Measurements from ENCODE around the gene CELF3. TPM values are rescaled to one million over a fixed set of nuclear protein-coding genes. Genes with fewer than 3 reads are reported as not detected.

The CELF3 gene
- total RNA-seq, 1 experiment from 2014 or later, result 0.07 TPM

GRCh38 chr1:151692226-151692625 is 24.4 kb downstream of the CELF3 start:
- ATAC-seq, result no peak
- TF ChIP-seq EZH2 (IDR thresholded peaks at IDR 0.05; ENCODE audit: low read length, unreplicated experiment) (no peak), EZH2phosphoT487 (IDR thresholded peaks at IDR 0.05; ENCODE audit: borderline replicate concordance, low read length) (no peak)
- TF ChIP-seq, protein P1, sequence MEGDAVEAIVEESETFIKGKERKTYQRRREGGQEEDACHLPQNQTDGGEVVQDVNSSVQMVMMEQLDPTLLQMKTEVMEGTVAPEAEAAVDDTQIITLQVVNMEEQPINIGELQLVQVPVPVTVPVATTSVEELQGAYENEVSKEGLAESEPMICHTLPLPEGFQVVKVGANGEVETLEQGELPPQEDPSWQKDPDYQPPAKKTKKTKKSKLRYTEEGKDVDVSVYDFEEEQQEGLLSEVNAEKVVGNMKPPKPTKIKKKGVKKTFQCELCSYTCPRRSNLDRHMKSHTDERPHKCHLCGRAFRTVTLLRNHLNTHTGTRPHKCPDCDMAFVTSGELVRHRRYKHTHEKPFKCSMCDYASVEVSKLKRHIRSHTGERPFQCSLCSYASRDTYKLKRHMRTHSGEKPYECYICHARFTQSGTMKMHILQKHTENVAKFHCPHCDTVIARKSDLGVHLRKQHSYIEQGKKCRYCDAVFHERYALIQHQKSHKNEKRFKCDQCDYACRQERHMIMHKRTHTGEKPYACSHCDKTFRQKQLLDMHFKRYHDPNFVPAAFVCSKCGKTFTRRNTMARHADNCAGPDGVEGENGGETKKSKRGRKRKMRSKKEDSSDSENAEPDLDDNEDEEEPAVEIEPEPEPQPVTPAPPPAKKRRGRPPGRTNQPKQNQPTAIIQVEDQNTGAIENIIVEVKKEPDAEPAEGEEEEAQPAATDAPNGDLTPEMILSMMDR (conservative IDR thresholded peaks at IDR 0.05; ENCODE audit: low read depth, low read length), result no peak
- H3K27me3 ChIP-seq (ENCODE audit: low read length), result no peaks in the 10 kb centered on the region
- CTCF ChIA-PET, result interaction anchor here (0.6 kb wide), 2 partner anchors 68 to 146 kb away, joined by 3 to 4 read pairs; no protein-coding TSS in a partner anchor
- intact Hi-C loops (cut with micrococcal nuclease), result loop anchor here (5.0 kb wide), 2 partner anchors 100 to 250 kb away; no protein-coding TSS in a partner anchor
- no peaks in the 10 kb centered on the region for H3F3A ChIP-seq (ENCODE audit: low read length, unreplicated experiment)
- no peaks in the 10 kb centered on the region for H3K9me2 ChIP-seq (replicated peaks; ENCODE audit: low read length)
- H3K9me3 ChIP-seq (ENCODE audit: low read length), result no peaks in the 10 kb centered on the region
- H3K9ac ChIP-seq (ENCODE audit: low read length), result no peak overlapping the region
- H2AFZ ChIP-seq (ENCODE audit: low read length), result no peak overlapping the region
- peaks cover 13% of the 10 kb centered on the region; the same call in 1 of the 2 replicates for H3K36me3 ChIP-seq (ENCODE audit: low read depth, low read length)
- no peaks in the 10 kb centered on the region for H3K4me1 ChIP-seq (ENCODE audit: insufficient read depth, low read length)
- no peak for DNase-seq
- H3K4me3 ChIP-seq (ENCODE audit: low read length), result no peak overlapping the region
- no peak overlapping the region for H3K4me2 ChIP-seq (ENCODE audit: low read length)
- no peaks in the 10 kb centered on the region for H4K20me1 ChIP-seq (ENCODE audit: low read length)
- BruUV-seq (replicated peaks), result no TSS peak
- POLR2A ChIA-PET (ENCODE audit: unreplicated experiment), result no interaction called here
- no peaks in the 10 kb centered on the region for H3K79me2 ChIP-seq (ENCODE audit: low read length)
- no peak overlapping the region for H3K27ac ChIP-seq (ENCODE audit: low read length)

GRCh38 chr1:151689494-151689893 is 27.1 kb downstream of the CELF3 start:
- Histone ChIP-seq H3K4me2 (ENCODE audit: low read length) (no peak overlapping the region), H3K36me3 (ENCODE audit: low read depth, low read length) (peaks cover 13% of the 10 kb centered on the region; the same call in 1 of the 2 replicates), H3K9ac (ENCODE audit: low read length) (no peak overlapping the region), H3K4me1 (ENCODE audit: insufficient read depth, low read length) (no peaks in the 10 kb centered on the region), H3K9me3 (ENCODE audit: low read length) (no peaks in the 10 kb centered on the region), H3K27ac (ENCODE audit: low read length) (no peak overlapping the region), H3K9me2 (replicated peaks; ENCODE audit: low read length) (no peaks in the 10 kb centered on the region), H3K79me2 (ENCODE audit: low read length) (no peaks in the 10 kb centered on the region), H3F3A (ENCODE audit: low read length, unreplicated experiment) (no peaks in the 10 kb centered on the region), H3K27me3 (ENCODE audit: low read length) (no peaks in the 10 kb centered on the region), H2AFZ (ENCODE audit: low read length) (no peak overlapping the region), H4K20me1 (ENCODE audit: low read length) (no peaks in the 10 kb centered on the region), H3K4me3 (ENCODE audit: low read length) (no peak overlapping the region)
- ChIA-PET CTCF (interaction anchor here (0.7 kb wide), 1 partner anchor 110 kb away, joined by 5 read pairs; no protein-coding TSS in a partner anchor), POLR2A (ENCODE audit: unreplicated experiment) (no interaction called here)
- DNase-seq (no peak), ATAC-seq (no peak)
- TF ChIP-seq EZH2 (IDR thresholded peaks at IDR 0.05; ENCODE audit: low read length, unreplicated experiment), result no peak
- intact Hi-C loops (cut with micrococcal nuclease), result no loop called here
- no TSS peak for BruUV-seq (replicated peaks)

GRCh38 chr1:151686561-151686960 is 30.0 kb downstream of the CELF3 start:
- ATAC-seq (no peak), DNase-seq (no peak)
- BruUV-seq (replicated peaks), result no TSS peak
- H3K27me3 ChIP-seq (ENCODE audit: low read length), result no peaks in the 10 kb centered on the region
- no peaks in the 10 kb centered on the region for H3K79me2 ChIP-seq (ENCODE audit: low read length)
- no peaks in the 10 kb centered on the region for H3K9me2 ChIP-seq (replicated peaks; ENCODE audit: low read length)
- H3K27ac ChIP-seq (ENCODE audit: low read length), result no peak overlapping the region
- TF ChIP-seq EZH2phosphoT487 (IDR thresholded peaks at IDR 0.05; ENCODE audit: borderline replicate concordance, low read length) (no peak), EZH2 (IDR thresholded peaks at IDR 0.05; ENCODE audit: low read length, unreplicated experiment) (no peak)
- TF ChIP-seq, protein P1 (conservative IDR thresholded peaks at IDR 0.05; ENCODE audit: low read depth, low read length), result no peak
- H3K4me3 ChIP-seq (ENCODE audit: low read length), result no peak overlapping the region
- H3K36me3 ChIP-seq (ENCODE audit: low read depth, low read length), result no peaks in the 10 kb centered on the region
- H2AFZ ChIP-seq (ENCODE audit: low read length), result no peak overlapping the region
- ChIA-PET POLR2A (ENCODE audit: unreplicated experiment) (no interaction called here), CTCF (no interaction called here)
- no peak overlapping the region for H3K9ac ChIP-seq (ENCODE audit: low read length)
- H4K20me1 ChIP-seq (ENCODE audit: low read length), result no peaks in the 10 kb centered on the region
- H3F3A ChIP-seq (ENCODE audit: low read length, unreplicated experiment), result no peaks in the 10 kb centered on the region
- intact Hi-C loops (cut with micrococcal nuclease), result no loop called here
- no peaks in the 10 kb centered on the region for H3K9me3 ChIP-seq (ENCODE audit: low read length)
- no peak overlapping the region for H3K4me2 ChIP-seq (ENCODE audit: low read length)
- peaks cover 6% of the 10 kb centered on the region for H3K4me1 ChIP-seq (ENCODE audit: insufficient read depth, low read length)

Data from PC-3 (cell line).